ENCODE measurements around the gene RNF222. TPM values are rescaled to one million over a fixed set of nuclear protein-coding genes. Genes with fewer than 3 reads are reported as not detected.

Gene RNF222
- total and polyA plus RNA-seq, 2 of the 8 experiments (the other 6 are each of a cell fraction or from before 2014, with no cell fraction given) = not detected

DNA sequence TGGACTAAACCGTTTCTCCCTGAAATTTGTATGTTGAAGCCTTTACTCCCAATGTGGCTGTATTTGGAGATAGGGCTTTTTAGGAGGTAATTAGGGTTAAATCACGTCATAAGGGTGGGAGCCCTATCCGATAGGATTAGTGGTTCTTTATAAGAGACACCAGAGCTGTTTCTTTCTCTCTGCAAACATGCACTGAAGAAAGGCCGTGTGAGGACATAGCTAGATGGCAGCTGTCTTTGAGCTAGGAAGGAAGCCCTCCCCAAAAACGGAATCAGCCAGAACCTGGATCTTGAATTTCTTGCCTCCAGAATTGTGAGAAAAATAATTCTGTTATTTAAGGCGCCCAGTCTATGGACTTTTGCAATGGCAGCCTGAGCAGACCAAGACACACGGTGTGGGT, 43.9 kb downstream of the RNF222 start (continued):
- no peak for TF ChIP-seq CTBP2 (IDR thresholded peaks at IDR 0.05; ENCODE audit: borderline replicate concordance, insufficient read depth, insufficient read length, low read length)

Data from H1 (cell line).